GM12878 (cell line): ENCODE data around the gene TSPAN10. TPM values are rescaled to one million over a fixed set of nuclear protein-coding genes. Genes with fewer than 3 reads are reported as not detected.

Source experiments
- MEF2B ChIP-seq: fragments of 450-650 bp; IDR thresholded peaks from 2 replicates; pipeline ENCODE4 v1.6.1; 2018; ENCODE audit warnings: mild to moderate bottlenecking, moderate library complexity; ENCODE audit not compliant: partially characterized antibody, poor library complexity, severe bottlenecking
- MLLT1 ChIP-seq: fragments of 450-650 bp; IDR thresholded peaks from 2 replicates; pipeline ENCODE4 v1.6.1; 2016; ENCODE audit warnings: mild to moderate bottlenecking
- NBN ChIP-seq: fragments of 450-650 bp; IDR thresholded peaks from 2 replicates; pipeline ENCODE4 v1.6.1; 2016
- NR2C1 ChIP-seq: fragments of 450-650 bp; IDR thresholded peaks from 2 replicates; pipeline ENCODE4 v1.6.1; 2017; ENCODE audit warnings: antibody characterized with exemption, mild to moderate bottlenecking, moderate library complexity
- RAD21 ChIP-seq: IDR thresholded peaks from 2 replicates; pipeline ENCODE4 v1.6.1; 2011; ENCODE audit warnings: mild to moderate bottlenecking, low read depth, low read length, moderate library complexity; ENCODE audit not compliant: insufficient read depth
- SREBF2 ChIP-seq: IDR thresholded peaks from 2 replicates; pipeline ENCODE4 v1.6.1; 2012; ENCODE audit warnings: mild to moderate bottlenecking, low read length
- ZZZ3 ChIP-seq: IDR thresholded peaks from 2 replicates; pipeline ENCODE4 v1.6.1; 2011; ENCODE audit warnings: low read depth; ENCODE audit not compliant: control insufficient read depth, insufficient read length
- polyA plus RNA-seq, 11 experiments: library from polyadenylated mRNA; depleted of rRNA in 4 of 11; unstranded in 6 of 11; stranded (reverse) in 5 of 11; fragments of >200 nt; fragmentation: Nextera tagmentation in 4 of 11; fragmentation: Illumina TruSeq in 1 of 11; extraction: Ambion mirVana in 4 of 11; extraction: Trizol in 1 of 11; gene quantifications; 1 replicate in 1 of 11; 2 replicates in 10 of 11; pipeline versions ENCODE4 v1.2.1 to v1.2.3, GENCODE V29; 2011 to 2016; ENCODE audit warnings: inconsistent platforms in 2 of 11, missing spikeins in 2 of 11, low read depth in 1 of 11
- total RNA-seq, 4 experiments: library from RNA; depleted of rRNA in 3 of 4; stranded (reverse); fragments of >200 nt in 3 of 4; fragmentation: Illumina TruSeq in 1 of 4; extraction: Trizol in 1 of 4; gene quantifications; 2 replicates each; pipeline versions ENCODE4 v1.2.1 to v1.2.3, GENCODE V29; 2013 to 2021
- TF ChIP-seq, protein P1 (sequence below), 3 experiments: IDR thresholded peaks in 2 of 3; conservative IDR thresholded peaks in 1 of 3; 2 replicates each; pipeline ENCODE4 v1.5.1; 2011; ENCODE audit warnings: low read depth in 3 of 3, low read length in 3 of 3, mild to moderate bottlenecking in 3 of 3, control low read depth in 2 of 3, moderate library complexity in 2 of 3, inconsistent platforms in 1 of 3, mixed read lengths in 1 of 3; ENCODE audit not compliant: control insufficient read depth in 2 of 3, insufficient read depth in 1 of 3; ENCODE audit errors: extremely low read depth in 1 of 3

The TSPAN10 gene
- total and polyA plus RNA-seq, 10 of the 15 experiments (the other 5 are each of a cell fraction or from before 2014, with no cell fraction given) = 0.13 to 0.82 (median 0.43) TPM

DNA sequence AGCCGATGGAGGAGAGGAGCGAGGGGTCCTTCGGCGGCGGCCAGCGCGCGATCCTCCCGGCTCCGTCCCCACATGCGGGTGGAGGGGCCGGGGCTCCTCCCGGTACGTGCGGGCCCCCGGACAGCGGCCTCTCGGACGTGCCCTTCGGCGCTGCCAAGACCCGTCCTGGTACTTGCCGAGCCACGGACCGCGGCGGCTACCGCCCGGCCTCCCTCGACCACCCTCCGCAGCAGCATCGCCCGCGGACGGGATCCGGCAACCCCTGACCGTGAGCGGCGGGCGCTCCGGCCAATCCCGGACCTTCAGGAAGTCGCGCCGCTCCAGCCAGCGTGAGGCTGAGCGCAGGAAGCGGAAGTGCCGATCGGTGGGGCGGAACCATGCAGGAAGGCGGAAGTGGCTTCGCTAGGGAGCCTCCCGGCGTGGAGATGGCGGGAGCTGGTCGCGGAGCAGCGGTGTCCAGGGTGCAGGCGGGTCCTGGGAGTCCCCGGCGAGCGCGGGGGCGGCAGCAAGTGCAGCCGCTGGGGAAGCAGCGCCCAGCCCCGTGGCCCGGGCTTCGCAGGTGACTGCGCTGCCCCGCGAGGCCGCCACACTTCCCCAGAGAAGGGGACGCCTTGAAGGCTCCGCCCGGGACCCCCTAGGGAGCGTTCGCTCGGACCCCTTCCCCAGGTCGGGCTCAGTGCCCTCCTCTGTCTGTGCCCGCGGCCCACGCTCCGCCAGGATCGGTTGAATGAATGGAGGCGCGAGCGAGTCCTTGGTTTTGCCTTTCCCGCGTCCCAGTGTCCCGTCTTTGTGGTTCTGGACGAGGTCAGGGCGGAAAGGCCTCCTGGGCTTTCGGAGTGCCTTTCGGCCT, 29.6 kb downstream of the TSPAN10 start, which contains the start of the genes CCDC137 and OXLD1 (continued):
- TF ChIP-seq MLLT1 (no peak), NR2C1 (peak; percentile 76), NBN (no peak), MEF2B (no peak), ZZZ3 (no peak), SREBF2 (peak; percentile 47; the same call in 1 of the 2 replicates), RAD21 (no peak)
- TF ChIP-seq, protein P1, sequence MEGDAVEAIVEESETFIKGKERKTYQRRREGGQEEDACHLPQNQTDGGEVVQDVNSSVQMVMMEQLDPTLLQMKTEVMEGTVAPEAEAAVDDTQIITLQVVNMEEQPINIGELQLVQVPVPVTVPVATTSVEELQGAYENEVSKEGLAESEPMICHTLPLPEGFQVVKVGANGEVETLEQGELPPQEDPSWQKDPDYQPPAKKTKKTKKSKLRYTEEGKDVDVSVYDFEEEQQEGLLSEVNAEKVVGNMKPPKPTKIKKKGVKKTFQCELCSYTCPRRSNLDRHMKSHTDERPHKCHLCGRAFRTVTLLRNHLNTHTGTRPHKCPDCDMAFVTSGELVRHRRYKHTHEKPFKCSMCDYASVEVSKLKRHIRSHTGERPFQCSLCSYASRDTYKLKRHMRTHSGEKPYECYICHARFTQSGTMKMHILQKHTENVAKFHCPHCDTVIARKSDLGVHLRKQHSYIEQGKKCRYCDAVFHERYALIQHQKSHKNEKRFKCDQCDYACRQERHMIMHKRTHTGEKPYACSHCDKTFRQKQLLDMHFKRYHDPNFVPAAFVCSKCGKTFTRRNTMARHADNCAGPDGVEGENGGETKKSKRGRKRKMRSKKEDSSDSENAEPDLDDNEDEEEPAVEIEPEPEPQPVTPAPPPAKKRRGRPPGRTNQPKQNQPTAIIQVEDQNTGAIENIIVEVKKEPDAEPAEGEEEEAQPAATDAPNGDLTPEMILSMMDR (IDR thresholded peaks at IDR 0.05 in 2 of 3, conservative IDR thresholded peaks at IDR 0.05 in 1 of 3; ENCODE audit: control insufficient read depth in 2 of 3, extremely low read depth in 1 of 3, insufficient read depth in 1 of 3, low read depth in 3 of 3, low read length in 3 of 3) = no peak
